ENCODE data around the gene BUD13.
"Not testable (repeated sequence)": the region's sequence is repeated elsewhere in the genome, so short reads cannot be mapped to it uniquely, and the experiment has no call there.

BUD13 gene

GRCh38 chr11:116772443-116773202, at the start of gene BUD13:
Gene BUD13 (minus strand): TSS chr11:116772987. CDS start chr11:116772964, 23 bp downstream.
- DNase-seq (ENCODE audit: low spot score) = peak; percentile 92

GRCh38 chr11:116822575-116822974, 49.8 kb upstream of the BUD13 start:
- no peak for DNase-seq (ENCODE audit: low spot score)

GRCh38 chr11:116821050-116821918, 48.5 kb upstream of the BUD13 start:
- DNase-seq (ENCODE audit: low spot score) = no peak

GRCh38 chr11:116819049-116819448, 46.3 kb upstream of the BUD13 start:
- no peak for DNase-seq (ENCODE audit: low spot score)

- no peak for DNase-seq (ENCODE audit: low spot score)
Observed at GRCh38 chr11:116814502-116814901, 41.7 kb upstream of the BUD13 start.

GRCh38 chr11:116813781-116814471, 41.1 kb upstream of the BUD13 start:
- no peak for DNase-seq (ENCODE audit: low spot score)

GRCh38 chr11:116813170-116813569, 40.4 kb upstream of the BUD13 start:
- DNase-seq (ENCODE audit: low spot score) = no peak

GRCh38 chr11:116812109-116812508, 39.3 kb upstream of the BUD13 start:
- no peak for DNase-seq (ENCODE audit: low spot score)

- no peak for DNase-seq (ENCODE audit: low spot score)
Observed at GRCh38 chr11:116811194-116811593, 38.4 kb upstream of the BUD13 start.

GRCh38 chr11:116808262-116809175, 35.7 kb upstream of the BUD13 start:
- no peak for DNase-seq (ENCODE audit: low spot score)

GRCh38 chr11:116807601-116808261, 34.9 kb upstream of the BUD13 start:
- DNase-seq (ENCODE audit: low spot score) = no peak

GRCh38 chr11:116804001-116804400, 31.2 kb upstream of the BUD13 start:
- DNase-seq (ENCODE audit: low spot score) = no peak

- not testable (repeated sequence) for DNase-seq (ENCODE audit: low spot score)
Observed at GRCh38 chr11:116801662-116802061, 28.9 kb upstream of the BUD13 start.

- no peak for DNase-seq (ENCODE audit: low spot score)
Observed at GRCh38 chr11:116800610-116801009, 27.8 kb upstream of the BUD13 start.

- DNase-seq (ENCODE audit: low spot score) = no peak
Observed at GRCh38 chr11:116798368-116798767, 25.6 kb upstream of the BUD13 start.

- no peak for DNase-seq (ENCODE audit: low spot score)
Observed at GRCh38 chr11:116797816-116798215, 25.0 kb upstream of the BUD13 start.

GRCh38 chr11:116796548-116796947, 23.8 kb upstream of the BUD13 start:
- no peak for DNase-seq (ENCODE audit: low spot score)

- DNase-seq (ENCODE audit: low spot score) = no peak
Observed at GRCh38 chr11:116794851-116795250, 22.1 kb upstream of the BUD13 start.

- DNase-seq (ENCODE audit: low spot score) = no peak
Observed at GRCh38 chr11:116793772-116794097, 20.9 kb upstream of the BUD13 start.

GRCh38 chr11:116792869-116793771, 20.3 kb upstream of the BUD13 start:
- no peak for DNase-seq (ENCODE audit: low spot score)

All from germinal center (tissue), 1 donor.